Nucleus accumbens (tissue), 56 donors: ENCODE results near the gene VTCN1.
A peak's percentile ranks its signal among the peaks of the same experiment; 100 is the strongest.
"Not testable (repeated sequence)": the region's sequence is repeated elsewhere in the genome, so short reads cannot be mapped to it uniquely, and the experiment has no call there.

ENCODE experiments used
- DNase-seq, 56 donors: peaks; one replicate each; lab custom pipeline; 2025; lab: John Stamatoyannopoulos, UW

VTCN1 gene

DNA sequence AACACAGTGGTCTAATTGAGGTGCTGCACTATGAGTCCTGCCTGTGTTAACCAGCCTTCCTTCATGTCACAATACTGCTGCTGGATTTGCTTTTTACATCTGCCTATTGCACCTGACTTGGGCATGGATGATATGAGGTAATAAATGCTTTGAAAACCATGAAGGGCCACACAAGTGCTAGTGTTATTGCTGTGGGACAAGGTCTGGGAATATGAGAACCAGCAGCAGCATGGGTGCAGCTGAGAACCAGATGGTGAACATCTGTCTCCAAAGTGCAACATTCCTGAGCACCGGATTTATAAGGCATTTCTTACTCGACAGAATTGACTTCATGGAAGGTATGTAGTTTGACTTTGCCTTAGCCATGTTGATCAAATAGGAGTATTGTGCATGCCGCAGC lies 105.7 kb downstream of the VTCN1 start:
- no peak for DNase-seq

GRCh38 chr1:117101858-117102257 lies 108.9 kb downstream of the VTCN1 start:
- not testable (repeated sequence) for DNase-seq

DNA sequence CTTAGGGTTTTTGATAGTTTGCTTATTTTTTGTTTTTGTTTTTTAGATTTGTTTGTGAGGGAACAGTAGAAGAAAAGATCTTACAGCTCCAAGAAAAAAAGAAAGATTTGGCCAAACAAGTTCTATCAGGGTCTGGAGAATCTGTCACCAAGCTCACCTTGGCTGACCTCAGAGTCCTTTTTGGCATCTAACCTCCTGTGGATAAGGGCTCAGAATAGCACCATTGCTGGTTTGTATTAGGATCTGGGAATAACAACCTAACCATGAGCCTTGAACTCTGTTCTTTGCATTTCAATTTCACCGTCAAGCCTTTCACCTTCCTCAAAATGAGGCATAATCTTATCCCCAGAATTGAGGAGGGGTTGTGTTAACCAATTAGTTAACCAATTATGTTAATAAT lies 109.4 kb downstream of the VTCN1 start:
- DNase-seq = no peak

- DNase-seq = no peak
Measured at GRCh38 chr1:117098287-117098890, 112.3 kb downstream of the VTCN1 start.

GRCh38 chr1:117097443-117097842 lies 113.3 kb downstream of the VTCN1 start:
- DNase-seq = peak in 2 of 56 donors; percentile 11 to 14

DNA sequence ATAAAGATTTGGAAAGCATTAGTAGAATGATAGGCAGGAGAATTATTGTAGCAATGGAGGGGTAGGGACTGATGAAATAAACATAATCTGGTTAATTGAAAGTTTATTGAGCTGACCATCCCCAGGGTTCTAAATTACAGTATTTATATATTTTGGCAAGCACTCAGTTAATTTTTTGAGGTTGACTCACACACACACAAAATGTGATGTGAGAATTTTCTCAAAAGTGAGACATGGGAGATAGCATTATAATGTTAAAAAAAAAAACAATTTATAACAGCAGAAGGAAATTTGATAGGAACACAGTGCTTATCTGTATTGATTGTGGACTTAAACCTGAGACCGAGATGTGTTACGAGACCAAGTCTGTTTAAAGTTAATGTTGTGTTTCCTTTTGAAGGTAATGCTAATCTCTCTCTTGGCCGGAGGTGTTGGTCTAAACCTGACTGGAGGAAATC lies 113.7 kb downstream of the VTCN1 start:
- DNase-seq = no peak

GRCh38 chr1:117094841-117095604 lies 115.7 kb downstream of the VTCN1 start:
- DNase-seq = no peak

GRCh38 chr1:117093870-117094621 lies 116.7 kb downstream of the VTCN1 start:
- peak in 13 of 56 donors; percentile 1 to 47 (median 23) for DNase-seq
